ENCODE data around the gene TEX101. TPM values are rescaled to one million over a fixed set of nuclear protein-coding genes. Genes with fewer than 3 reads are reported as not detected.

The TEX101 gene
- total and polyA plus RNA-seq, 4 donors: 0.18 TPM; not detected in 3

- Histone ChIP-seq H3K36me3 (ENCODE audit: control insufficient read depth, insufficient read depth, low read length) (no peaks in the 10 kb centered on the region), H3K4me1 (ENCODE audit: control insufficient read depth, insufficient read depth, low read length) (peaks cover 30% of the 10 kb centered on the region), H3K9me3 (ENCODE audit: control insufficient read depth, insufficient read depth, low read length) (no peaks in the 10 kb centered on the region), H3K27ac (ENCODE audit: low read depth, low read length) (no peak overlapping the region), H3K27me3 (ENCODE audit: control insufficient read depth, insufficient read depth, low read length) (peaks cover 27% of the 10 kb centered on the region), H3K4me3 (ENCODE audit: low read depth, low read length) (no peak overlapping the region)
- no peak for DNase-seq (ENCODE audit: low read depth in 4 of 6, low spot score in 6 of 6)
- WGBS (ENCODE audit: insufficient coverage): 80% methylated on average over 5 of the region's 6 CpGs
These were observed 52.6 kb downstream of the TEX101 start for GRCh38 chr19:43467276-43467675.

- H3K36me3 ChIP-seq (ENCODE audit: control insufficient read depth, insufficient read depth, low read length): no peaks in the 10 kb centered on the region
- no peaks in the 10 kb centered on the region for H3K9me3 ChIP-seq (ENCODE audit: control insufficient read depth, insufficient read depth, low read length)
- 100% methylated on average over 1 of the region's 4 CpGs for WGBS (ENCODE audit: insufficient coverage)
- no peak for DNase-seq (ENCODE audit: low read depth in 4 of 6, low spot score in 6 of 6)
- no peak overlapping the region for H3K4me3 ChIP-seq (ENCODE audit: low read depth, low read length)
- H3K27me3 ChIP-seq (ENCODE audit: control insufficient read depth, insufficient read depth, low read length): peaks cover 27% of the 10 kb centered on the region
- H3K4me1 ChIP-seq (ENCODE audit: control insufficient read depth, insufficient read depth, low read length): peaks cover 30% of the 10 kb centered on the region
- H3K27ac ChIP-seq (ENCODE audit: low read depth, low read length): no peak overlapping the region
These were observed 53.0 kb downstream of the TEX101 start for GRCh38 chr19:43467730-43468129.

Other genes starting within 250 kb of the TEX101 start
- gene PSG5, start 228.4 kb upstream of the TEX101 start, total RNA-seq: under 1 TPM in 1 of 2 donors, not detected in 1; 0.50 TPM
- under 1 TPM; 0.35 to 0.51 TPM for gene PSG5, start 228.4 kb upstream of the TEX101 start, polyA plus RNA-seq (ENCODE audit: insufficient read length in 2 of 2)
- under 1 TPM in 1 of 2 donors, not detected in 1; 0.99 TPM for gene PSG4, start 209.3 kb upstream of the TEX101 start, total RNA-seq
- under 1 TPM; 0.15 to 0.60 TPM for gene PSG4, start 209.3 kb upstream of the TEX101 start, polyA plus RNA-seq (ENCODE audit: insufficient read length in 2 of 2)
- under 1 TPM in 1 of 2 donors, not detected in 1; 0.44 TPM for gene PSG9, start 145.4 kb upstream of the TEX101 start, total RNA-seq
- gene PSG9, start 145.4 kb upstream of the TEX101 start, polyA plus RNA-seq (ENCODE audit: insufficient read length in 2 of 2): under 1 TPM; 0.12 to 0.67 TPM
- gene CD177, start 61.2 kb upstream of the TEX101 start, total RNA-seq: 10 to 100 TPM in 1 of 2 donors, 1 to 10 TPM in 1; 4.8 to 24.1 TPM
- gene CD177, start 61.2 kb upstream of the TEX101 start, polyA plus RNA-seq (ENCODE audit: insufficient read length in 2 of 2): 1 to 10 TPM in 1 of 2 donors, not detected in 1; 2.5 TPM
- 1 to 10 TPM in 1 of 2 donors, under 1 TPM in 1; 0.20 to 1.2 TPM for gene LYPD3, start 50.7 kb downstream of the TEX101 start, total RNA-seq
- 1 to 10 TPM; 1.3 to 2.1 TPM for gene LYPD3, start 50.7 kb downstream of the TEX101 start, polyA plus RNA-seq (ENCODE audit: insufficient read length in 2 of 2)
- gene PHLDB3, start 89.9 kb downstream of the TEX101 start, total RNA-seq: 10 to 100 TPM in 1 of 2 donors, 1 to 10 TPM in 1; 6.0 to 13.1 TPM
- 10 to 100 TPM in 1 of 2 donors, 1 to 10 TPM in 1; 8.6 to 12.1 TPM for gene PHLDB3, start 89.9 kb downstream of the TEX101 start, polyA plus RNA-seq (ENCODE audit: insufficient read length in 2 of 2)
- 10 to 100 TPM; 22.5 to 30.4 TPM for gene ETHE1, start 112.3 kb downstream of the TEX101 start, total RNA-seq
- 10 to 100 TPM; 22.2 to 27.2 TPM for gene ETHE1, start 112.3 kb downstream of the TEX101 start, polyA plus RNA-seq (ENCODE audit: insufficient read length in 2 of 2)
- gene ZNF575, start 118.3 kb downstream of the TEX101 start, total RNA-seq: under 1 TPM; 0.40 to 0.94 TPM
- gene ZNF575, start 118.3 kb downstream of the TEX101 start, polyA plus RNA-seq (ENCODE audit: insufficient read length in 2 of 2): 10 to 100 TPM in 1 of 2 donors, 1 to 10 TPM in 1; 6.4 to 11.2 TPM
- 10 to 100 TPM; 10.4 to 44.5 TPM for gene XRCC1, start 160.6 kb downstream of the TEX101 start, total RNA-seq
- gene XRCC1, start 160.6 kb downstream of the TEX101 start, polyA plus RNA-seq (ENCODE audit: insufficient read length in 2 of 2): 10 to 100 TPM; 49.4 to 53.2 TPM
- 10 to 100 TPM in 1 of 2 donors, 1 to 10 TPM in 1; 3.4 to 13.7 TPM for gene PINLYP, start 160.9 kb downstream of the TEX101 start, total RNA-seq
- 10 to 100 TPM; 12.9 to 21.6 TPM for gene PINLYP, start 160.9 kb downstream of the TEX101 start, polyA plus RNA-seq (ENCODE audit: insufficient read length in 2 of 2)
- 10 to 100 TPM; 25.2 to 60.9 TPM for gene IRGQ, start 181.2 kb downstream of the TEX101 start, total RNA-seq
- 10 to 100 TPM; 40.9 to 50.9 TPM for gene IRGQ, start 181.2 kb downstream of the TEX101 start, polyA plus RNA-seq (ENCODE audit: insufficient read length in 2 of 2)
- gene ZNF576, start 181.7 kb downstream of the TEX101 start, total RNA-seq: 10 to 100 TPM in 1 of 2 donors, 1 to 10 TPM in 1; 8.0 to 12.1 TPM
- 10 to 100 TPM; 18.4 to 18.8 TPM for gene ZNF576, start 181.7 kb downstream of the TEX101 start, polyA plus RNA-seq (ENCODE audit: insufficient read length in 2 of 2)
- under 1 TPM; 0.10 to 0.22 TPM for gene SRRM5, start 197.2 kb downstream of the TEX101 start, total RNA-seq
- gene SRRM5, start 197.2 kb downstream of the TEX101 start, polyA plus RNA-seq (ENCODE audit: insufficient read length in 2 of 2): 1 to 10 TPM; 1.2 to 2.5 TPM
- gene ZNF428, start 204.7 kb downstream of the TEX101 start, total RNA-seq: 100 to 1,000 TPM in 1 of 2 donors, 10 to 100 TPM in 1; 66.1 to 123 TPM
- 100 to 1,000 TPM; 290 to 305 TPM for gene ZNF428, start 204.7 kb downstream of the TEX101 start, polyA plus RNA-seq (ENCODE audit: insufficient read length in 2 of 2)
- 10 to 100 TPM; 92.3 to 99.3 TPM for gene CADM4, start 225.0 kb downstream of the TEX101 start, total RNA-seq
- gene CADM4, start 225.0 kb downstream of the TEX101 start, polyA plus RNA-seq (ENCODE audit: insufficient read length in 2 of 2): 100 to 1,000 TPM; 313 to 325 TPM

Data from spinal cord (tissue), 10 donors.